PC-3 (cell line): Measurements from ENCODE around the gene PPY. TPM values are rescaled to one million over a fixed set of nuclear protein-coding genes. Genes with fewer than 3 reads are reported as not detected.

Source experiments
- ATAC-seq: fragments of 200-7000 bp; cut with Tn5 transposase; 2 replicates; pipeline ENCODE4 v1.9.1; 2020; ENCODE audit warnings: mild to moderate bottlenecking, moderate library complexity
- BruUV-seq: library from RNA; stranded (reverse); fragments of 400-500 nt; replicated peaks from 2 replicates; lab custom pipeline; 2021; lab: Mats Ljungman, UMichigan
- CTCF ChIA-PET: fragments of 300-600 bp; sonication (Branson Sonifier 250); formaldehyde crosslinking; loops from one replicate; lab custom pipeline; 2022; ENCODE audit warnings: antibody characterized with exemption; lab: Charles Lee
- POLR2A ChIA-PET: fragments of 300-600 bp; sonication (Branson Sonifier 250); formaldehyde crosslinking; loops from one replicate; lab custom pipeline; 2022; ENCODE audit warnings: antibody characterized with exemption; ENCODE audit not compliant: unreplicated experiment; lab: Charles Lee
- DNase-seq: peaks from one replicate; pipeline ENCODE4 v3.0.0-alpha.2; 2015
- H2AFZ ChIP-seq: fragments of 300-600 bp; sonication (generic); 2 replicates; pipeline ENCODE4 v1.6.0; 2016; ENCODE audit warnings: antibody characterized with exemption, low read length
- H3F3A ChIP-seq: fragments of 300-600 bp; sonication (generic); one replicate; pipeline ENCODE4 v1.6.0; 2017; ENCODE audit warnings: antibody characterized with exemption, low read length, control low read depth, mild to moderate bottlenecking; ENCODE audit not compliant: unreplicated experiment
- H3K27ac ChIP-seq: fragments of 300-600 bp; sonication (generic); 2 replicates; pipeline ENCODE4 v1.5.1; 2016; ENCODE audit warnings: mild to moderate bottlenecking, low read length
- H3K27me3 ChIP-seq: fragments of 300-600 bp; sonication (generic); 2 replicates; pipeline ENCODE4 v1.6.1; 2016; ENCODE audit warnings: low read length, mixed read lengths
- H3K36me3 ChIP-seq: fragments of 300-600 bp; sonication (generic); 2 replicates; pipeline ENCODE4 v1.6.1; 2016; ENCODE audit warnings: low read depth, mixed run types, low read length, mixed read lengths
- H3K4me1 ChIP-seq: fragments of 300-600 bp; sonication (generic); 2 replicates; pipeline ENCODE4 v1.5.1; 2016; ENCODE audit warnings: low read length; ENCODE audit not compliant: insufficient read depth
- H3K4me2 ChIP-seq: fragments of 300-600 bp; sonication (generic); 2 replicates; pipeline ENCODE4 v1.6.0; 2016; ENCODE audit warnings: low read length
- H3K4me3 ChIP-seq: fragments of 300-600 bp; sonication (generic); 2 replicates; pipeline ENCODE4 v1.5.1; 2016; ENCODE audit warnings: mild to moderate bottlenecking, low read length, mixed read lengths
- H3K79me2 ChIP-seq: fragments of 300-600 bp; sonication (generic); 2 replicates; pipeline ENCODE4 v1.6.1; 2017; ENCODE audit warnings: low read length, mixed read lengths
- H3K9ac ChIP-seq: fragments of 300-600 bp; sonication (generic); 2 replicates; pipeline ENCODE4 v1.6.0; 2016; ENCODE audit warnings: mild to moderate bottlenecking, low read length
- H3K9me2 ChIP-seq: fragments of 300-600 bp; sonication (generic); replicated peaks from 2 replicates; pipeline ENCODE4 v1.6.1; 2016; ENCODE audit warnings: mixed run types, low read length, mixed read lengths
- H3K9me3 ChIP-seq: fragments of 300-600 bp; sonication (generic); 2 replicates; pipeline ENCODE4 v1.6.1; 2016; ENCODE audit warnings: low read length, mixed read lengths
- H4K20me1 ChIP-seq: fragments of 300-600 bp; sonication (generic); 2 replicates; pipeline ENCODE4 v1.6.1; 2016; ENCODE audit warnings: low read length, mixed read lengths
- CTCF ChIP-seq: fragments of 300-600 bp; sonication (generic); conservative IDR thresholded peaks from 2 replicates; pipeline ENCODE4 v1.5.1; 2017; ENCODE audit warnings: antibody characterized with exemption, low read depth, mild to moderate bottlenecking, low read length
- EZH2 ChIP-seq: fragments of 300-600 bp; sonication (generic); IDR thresholded peaks from one replicate; pipeline ENCODE4 v1.6.1; 2017; ENCODE audit warnings: antibody characterized with exemption, mild to moderate bottlenecking, low read length; ENCODE audit not compliant: unreplicated experiment
- EZH2phosphoT487 ChIP-seq: fragments of 300-600 bp; sonication (generic); IDR thresholded peaks from 2 replicates; pipeline ENCODE4 v1.6.1; 2018; ENCODE audit warnings: mild to moderate bottlenecking, antibody characterized with exemption, low read length, borderline replicate concordance
- intact Hi-C: fragments of 100-400 bp; cut with micrococcal nuclease; formaldehyde crosslinking; loops from 2 replicates; pipeline ENCODE4 v1.9.0; 2023
- total RNA-seq: library from RNA; depleted of rRNA; stranded (reverse); fragments of >200 nt; gene quantifications from 2 replicates; pipeline ENCODE4 v1.2.3, GENCODE V29; 2014

The PPY gene
- total RNA-seq, 1 experiment from 2014 or later, result not detected

GRCh38 chr17:43916385-43916784, 25.9 kb downstream of the PPY start:
- BruUV-seq, result no TSS peak
- Histone ChIP-seq H3K4me2 (no peak overlapping the region), H3F3A (no peaks in the 10 kb centered on the region), H3K27ac (no peak overlapping the region), H3K4me3 (no peak overlapping the region), H3K9ac (no peak overlapping the region), H2AFZ (no peak overlapping the region), H3K9me3 (no peaks in the 10 kb centered on the region), H3K79me2 (no peaks in the 10 kb centered on the region), H4K20me1 (no peaks in the 10 kb centered on the region), H3K4me1 (no peaks in the 10 kb centered on the region), H3K36me3 (no peaks in the 10 kb centered on the region), H3K27me3 (peaks cover 21% of the 10 kb centered on the region; the same call in 1 of the 2 replicates), H3K9me2 (no peaks in the 10 kb centered on the region)
- no peak for TF ChIP-seq CTCF
- no peak for TF ChIP-seq EZH2phosphoT487
- TF ChIP-seq EZH2, result no peak
- DNase-seq (no peak), ATAC-seq (no peak)
- CTCF ChIA-PET, result no interaction called here
- intact Hi-C loops, result no loop called here
- POLR2A ChIA-PET, result no interaction called here

GRCh38 chr17:43915559-43915958, 26.7 kb downstream of the PPY start:
- no peaks in the 10 kb centered on the region for H3F3A ChIP-seq
- no peaks in the 10 kb centered on the region for H4K20me1 ChIP-seq
- CTCF ChIA-PET, result no interaction called here
- POLR2A ChIA-PET, result no interaction called here
- H3K79me2 ChIP-seq, result no peaks in the 10 kb centered on the region
- no peaks in the 10 kb centered on the region for H3K36me3 ChIP-seq
- H3K27me3 ChIP-seq, result peaks cover 21% of the 10 kb centered on the region; the same call in 1 of the 2 replicates
- DNase-seq (no peak), ATAC-seq (no peak)
- TF ChIP-seq EZH2phosphoT487 (no peak), EZH2 (no peak), CTCF (no peak)
- no peak overlapping the region for H2AFZ ChIP-seq
- H3K9me2 ChIP-seq, result no peaks in the 10 kb centered on the region
- H3K9ac ChIP-seq, result no peak overlapping the region
- no peak overlapping the region for H3K4me2 ChIP-seq
- no peak overlapping the region for H3K4me3 ChIP-seq
- no peaks in the 10 kb centered on the region for H3K9me3 ChIP-seq
- intact Hi-C loops, result no loop called here
- H3K27ac ChIP-seq, result no peak overlapping the region
- H3K4me1 ChIP-seq, result no peaks in the 10 kb centered on the region
- BruUV-seq, result no TSS peak

- intact Hi-C loops, result no loop called here
- Histone ChIP-seq H3K36me3 (no peaks in the 10 kb centered on the region), H3K9ac (no peak overlapping the region), H3K79me2 (no peaks in the 10 kb centered on the region), H4K20me1 (no peaks in the 10 kb centered on the region), H3K27ac (no peak overlapping the region), H3K4me2 (no peak overlapping the region), H3K4me1 (no peaks in the 10 kb centered on the region), H3K4me3 (no peak overlapping the region), H3K9me3 (no peaks in the 10 kb centered on the region), H3F3A (no peaks in the 10 kb centered on the region), H2AFZ (no peak overlapping the region), H3K27me3 (peaks cover 21% of the 10 kb centered on the region; the same call in 1 of the 2 replicates), H3K9me2 (no peaks in the 10 kb centered on the region)
- BruUV-seq, result no TSS peak
- TF ChIP-seq EZH2, result no peak
- ATAC-seq, result no peak
- no peak for DNase-seq
- ChIA-PET POLR2A (interaction anchor here (0.6 kb wide), 1 partner anchor 92 kb away, joined by 4 read pairs; no protein-coding TSS in a partner anchor), CTCF (no interaction called here)
Observed at GRCh38 chr17:43914451-43914850, 27.8 kb downstream of the PPY start.
